Cardiac muscle cell (in vitro differentiated cells and primary cell): Measurements from ENCODE around the gene ELAC2. TPM values are rescaled to one million over a fixed set of nuclear protein-coding genes. Genes with fewer than 3 reads are reported as not detected.

Experiments
- DNase-seq, 2 donors: peaks; one replicate each; pipeline versions ENCODE4 v3.0.0 to v3.0.0-alpha.2; 2010 to 2017; ENCODE audit warnings: low read depth in 1 of 2, low spot score in 1 of 2
- H3K27ac ChIP-seq: fragments of 200-600 bp; sonication (generic); 2 replicates; pipeline ENCODE4 v1.5.1; 2016
- H3K27me3 ChIP-seq: fragments of 200-600 bp; sonication (generic); 2 replicates; pipeline ENCODE4 v1.6.0; 2016; ENCODE audit warnings: control low read depth
- H3K36me3 ChIP-seq: fragments of 200-600 bp; sonication (generic); 2 replicates; pipeline ENCODE4 v1.5.1; 2016; ENCODE audit warnings: control low read depth
- H3K4me1 ChIP-seq: fragments of 200-600 bp; sonication (generic); 2 replicates; pipeline ENCODE4 v1.8.1; 2017; ENCODE audit warnings: low read depth, mild to moderate bottlenecking, mixed run types
- H3K4me3 ChIP-seq: fragments of 200-600 bp; sonication (generic); 2 replicates; pipeline ENCODE4 v1.5.1; 2016; ENCODE audit warnings: mild to moderate bottlenecking
- H3K9me3 ChIP-seq: fragments of 200-600 bp; sonication (generic); 2 replicates; pipeline ENCODE4 v1.5.1; 2017; ENCODE audit warnings: low read depth, mild to moderate bottlenecking, control low read depth
- CTCF ChIP-seq: IDR thresholded peaks from 2 replicates; pipeline ENCODE4 v1.5.1; 2012; ENCODE audit warnings: low read depth, mild to moderate bottlenecking, low read length
- polyA plus RNA-seq: library from polyadenylated mRNA; unstranded; fragments of >200 nt; fragmentation: Nextera tagmentation; extraction: Ambion mirVana; gene quantifications from 2 replicates; pipeline ENCODE4 v1.2.1, GENCODE V29; 2016
- total RNA-seq: library from RNA; depleted of rRNA; stranded (reverse); fragments of >200 nt; gene quantifications from 2 replicates; pipeline ENCODE4 v1.2.3, GENCODE V29; 2016

Gene ELAC2
- total and polyA plus RNA-seq, 2 experiments from 2014 or later = 90.4 to 152 TPM

GRCh38 chr17:12995106-12995895 lies 22.5 kb downstream of the ELAC2 start:
- H3K4me1 ChIP-seq = no peaks in the 10 kb centered on the region
- no peak for DNase-seq

GRCh38 chr17:12994341-12995074 lies 23.3 kb downstream of the ELAC2 start:
- no peaks in the 10 kb centered on the region for H3K9me3 ChIP-seq
- no peak for DNase-seq
- no peak for TF ChIP-seq CTCF

More at GRCh38 chr17:12995106-12995895, 22.5 kb downstream of the ELAC2 start:
- Histone ChIP-seq H3K36me3 (peaks cover 78% of the 10 kb centered on the region), H3K27ac (no peak overlapping the region), H3K27me3 (no peaks in the 10 kb centered on the region), H3K4me3 (no peak overlapping the region), H3K9me3 (no peaks in the 10 kb centered on the region)
- TF ChIP-seq CTCF = no peak

GRCh38 chr17:12993631-12994030 lies 24.2 kb downstream of the ELAC2 start:
- Histone ChIP-seq H3K36me3 (peaks cover 67% of the 10 kb centered on the region), H3K27ac (no peak overlapping the region), H3K9me3 (no peaks in the 10 kb centered on the region), H3K4me1 (no peaks in the 10 kb centered on the region), H3K27me3 (no peaks in the 10 kb centered on the region), H3K4me3 (no peak overlapping the region)
- no peak for TF ChIP-seq CTCF
- no peak for DNase-seq

More at GRCh38 chr17:12994341-12995074, 23.3 kb downstream of the ELAC2 start:
- H3K27me3 ChIP-seq = no peaks in the 10 kb centered on the region
- no peak overlapping the region for H3K27ac ChIP-seq
- H3K4me3 ChIP-seq = no peak overlapping the region
- H3K36me3 ChIP-seq = peaks cover 72% of the 10 kb centered on the region
- H3K4me1 ChIP-seq = no peaks in the 10 kb centered on the region

GRCh38 chr17:12992676-12993075 lies 25.2 kb downstream of the ELAC2 start:
- Histone ChIP-seq H3K27ac (no peak overlapping the region), H3K4me1 (no peaks in the 10 kb centered on the region), H3K9me3 (no peaks in the 10 kb centered on the region), H3K36me3 (peaks cover 58% of the 10 kb centered on the region), H3K27me3 (no peaks in the 10 kb centered on the region), H3K4me3 (no peak overlapping the region)
- no peak for TF ChIP-seq CTCF
- no peak for DNase-seq

- no peak for DNase-seq
- Histone ChIP-seq H3K36me3 (peaks cover 44% of the 10 kb centered on the region), H3K27me3 (no peaks in the 10 kb centered on the region), H3K27ac (no peak overlapping the region), H3K4me1 (no peaks in the 10 kb centered on the region), H3K4me3 (no peak overlapping the region), H3K9me3 (no peaks in the 10 kb centered on the region)
- TF ChIP-seq CTCF = no peak
These were observed 26.9 kb downstream of the ELAC2 start for GRCh38 chr17:12990926-12991325.
